OCI-LY3 (cell line): ENCODE measurements around the gene CAMTA1.
A peak's percentile ranks its signal among the peaks of the same experiment; 100 is the strongest.

Source experiments
- H2AFZ ChIP-seq: fragments of 200-600, 300-600 bp; shearing (Covaris generic); 2 replicates; pipeline ENCODE4 v1.6.0; 2014; ENCODE audit warnings: antibody characterized with exemption, low read depth, low read length
- H3K27ac ChIP-seq: fragments of 200-600, 300-600 bp; sonication (generic); 2 replicates; pipeline ENCODE4 v1.5.1; 2014; ENCODE audit warnings: mild to moderate bottlenecking, low read length, moderate library complexity, mixed read lengths
- H3K27me3 ChIP-seq: fragments of 200-600, 300-600 bp; sonication (generic); 2 replicates; pipeline ENCODE4 v1.6.1; 2014; ENCODE audit warnings: low read depth, low read length, mixed read lengths
- H3K36me3 ChIP-seq: fragments of 200-600, 300-600 bp; sonication (generic); replicated peaks from 2 replicates; pipeline ENCODE3; 2014; ENCODE audit warnings: low read depth, low read length, mixed read lengths
- H3K4me1 ChIP-seq: fragments of 300-600, 200-600 bp; sonication (generic); 2 replicates; pipeline ENCODE4 v1.6.1; 2014; ENCODE audit warnings: low read length, mixed read lengths
- H3K4me2 ChIP-seq: fragments of 200-600, 300-600 bp; sonication (generic); 2 replicates; pipeline ENCODE4 v1.6.1; 2014; ENCODE audit warnings: low read length, mixed read lengths
- H3K4me3 ChIP-seq: fragments of 300-600, 200-600 bp; sonication (generic); 2 replicates; pipeline ENCODE4 v1.5.1; 2014; ENCODE audit warnings: antibody characterized with exemption, mild to moderate bottlenecking, low read length, moderate library complexity
- H3K79me2 ChIP-seq: fragments of 300-600, 200-600 bp; shearing (Covaris generic); 2 replicates; pipeline ENCODE4 v1.6.1; 2014; ENCODE audit warnings: mild to moderate bottlenecking, low read length, mixed read lengths
- H3K9ac ChIP-seq: fragments of 300-600, 200-600 bp; shearing (Covaris generic); 2 replicates; pipeline ENCODE4 v1.6.0; 2014; ENCODE audit warnings: mild to moderate bottlenecking, low read length, moderate library complexity
- H3K9me3 ChIP-seq: fragments of 200-600, 300-600 bp; shearing (Covaris generic); 2 replicates; pipeline ENCODE4 v1.6.1; 2014; ENCODE audit warnings: low read length, mixed read lengths; ENCODE audit not compliant: insufficient read depth
- H4K20me1 ChIP-seq: fragments of 200-600, 300-600 bp; sonication (generic); 2 replicates; pipeline ENCODE4 v1.6.1; 2016; ENCODE audit warnings: low read length, mixed read lengths; ENCODE audit not compliant: insufficient read depth
- CTCF ChIP-seq: fragments of 200-600, 300-600 bp; sonication (generic); IDR thresholded peaks from 2 replicates; pipeline ENCODE4 v1.5.1; 2014; ENCODE audit warnings: antibody characterized with exemption, low read length, low read depth
- EZH2phosphoT487 ChIP-seq: fragments of 200-600 bp; shearing (Covaris generic); IDR thresholded peaks from 2 replicates; pipeline ENCODE4 v1.6.1; 2018; ENCODE audit warnings: antibody characterized with exemption, mixed run types, low read depth

The CAMTA1 gene

GRCh38 chr1:7538849-7539768 lies 753.9 kb downstream of the CAMTA1 start:
- Histone ChIP-seq H3K4me2 (no peak overlapping the region), H3K9me3 (no peaks in the 10 kb centered on the region), H3K4me1 (peaks cover 9% of the 10 kb centered on the region; the same call in 1 of the 2 replicates), H3K36me3 (no peaks in the 10 kb centered on the region), H3K27me3 (no peaks in the 10 kb centered on the region), H2AFZ (no peak overlapping the region), H3K9ac (no peak overlapping the region), H3K27ac (no peak overlapping the region), H4K20me1 (no peaks in the 10 kb centered on the region), H3K79me2 (no peaks in the 10 kb centered on the region), H3K4me3 (no peak overlapping the region)
- TF ChIP-seq CTCF = no peak
- TF ChIP-seq EZH2phosphoT487 = no peak

GRCh38 chr1:7539769-7540175 lies 754.5 kb downstream of the CAMTA1 start:
- H3K27ac ChIP-seq = no peak overlapping the region
- TF ChIP-seq CTCF = peak; percentile 45
- TF ChIP-seq EZH2phosphoT487 = no peak
- H3K9ac ChIP-seq = no peak overlapping the region
- no peak overlapping the region for H3K4me2 ChIP-seq
- no peaks in the 10 kb centered on the region for H3K79me2 ChIP-seq
- no peaks in the 10 kb centered on the region for H3K9me3 ChIP-seq
- H2AFZ ChIP-seq = no peak overlapping the region
- no peaks in the 10 kb centered on the region for H4K20me1 ChIP-seq
- no peaks in the 10 kb centered on the region for H3K27me3 ChIP-seq
- H3K36me3 ChIP-seq = no peaks in the 10 kb centered on the region
- H3K4me3 ChIP-seq = no peak overlapping the region
- H3K4me1 ChIP-seq = peaks cover 9% of the 10 kb centered on the region; the same call in 1 of the 2 replicates

- Histone ChIP-seq H3K4me2 (no peak overlapping the region), H3K36me3 (no peaks in the 10 kb centered on the region), H3K9me3 (no peaks in the 10 kb centered on the region), H3K4me1 (peaks cover 9% of the 10 kb centered on the region; the same call in 1 of the 2 replicates), H4K20me1 (no peaks in the 10 kb centered on the region), H3K4me3 (no peak overlapping the region), H3K27me3 (no peaks in the 10 kb centered on the region), H3K9ac (no peak overlapping the region), H3K79me2 (no peaks in the 10 kb centered on the region), H2AFZ (no peak overlapping the region), H3K27ac (no peak overlapping the region)
- TF ChIP-seq CTCF = no peak
- TF ChIP-seq EZH2phosphoT487 = no peak
Measured at GRCh38 chr1:7540816-7541215, 755.6 kb downstream of the CAMTA1 start.

GRCh38 chr1:7541629-7542028 lies 756.4 kb downstream of the CAMTA1 start:
- no peaks in the 10 kb centered on the region for H3K27me3 ChIP-seq
- no peak overlapping the region for H3K27ac ChIP-seq
- TF ChIP-seq EZH2phosphoT487 = no peak
- no peak for TF ChIP-seq CTCF
- H4K20me1 ChIP-seq = no peaks in the 10 kb centered on the region
- H3K79me2 ChIP-seq = no peaks in the 10 kb centered on the region
- H3K4me2 ChIP-seq = no peak overlapping the region
- no peak overlapping the region for H3K4me3 ChIP-seq
- no peaks in the 10 kb centered on the region for H3K36me3 ChIP-seq
- no peak overlapping the region for H2AFZ ChIP-seq
- no peak overlapping the region for H3K9ac ChIP-seq
- H3K9me3 ChIP-seq = no peaks in the 10 kb centered on the region
- peaks cover 9% of the 10 kb centered on the region; the same call in 1 of the 2 replicates for H3K4me1 ChIP-seq
